GM23338 (cell line): ENCODE results near the gene EPHB1. TPM values are rescaled to one million over a fixed set of nuclear protein-coding genes. Genes with fewer than 3 reads are reported as not detected.

ENCODE experiments used
- ATAC-seq: fragments of 200-7000 bp; cut with Tn5 transposase; 3 replicates; pipeline ENCODE4 v1.9.1; 2020
- DNase-seq: peaks from one replicate; pipeline ENCODE4 v3.0.0-alpha.2; 2015; ENCODE audit warnings: low spot score
- H2AFZ ChIP-seq: fragments of 200-600 bp; sonication (generic); 2 replicates; pipeline ENCODE4 v1.8.0; 2016; ENCODE audit warnings: antibody characterized with exemption, mild to moderate bottlenecking, moderate library complexity
- H3F3A ChIP-seq: fragments of 200-600 bp; sonication (generic); replicated peaks from 2 replicates; pipeline ENCODE4 v1.8.0; 2017; ENCODE audit warnings: antibody characterized with exemption, mixed run types, low read depth
- H3K27ac ChIP-seq: fragments of 200-600 bp; sonication (generic); 2 replicates; pipeline ENCODE4 v1.6.1; 2016; ENCODE audit warnings: low read depth
- H3K27me3 ChIP-seq: fragments of 200-600 bp; sonication (generic); 2 replicates; pipeline ENCODE4 v1.8.0; 2016; ENCODE audit warnings: mild to moderate bottlenecking, mixed run types, moderate library complexity; ENCODE audit not compliant: insufficient read depth
- H3K36me3 ChIP-seq: fragments of 200-600 bp; sonication (generic); 2 replicates; pipeline ENCODE4 v1.8.0; 2016; ENCODE audit warnings: mild to moderate bottlenecking; ENCODE audit not compliant: insufficient read depth
- H3K4me1 ChIP-seq: fragments of 200-600 bp; sonication (generic); 2 replicates; pipeline ENCODE4 v1.8.0; 2016; ENCODE audit warnings: mild to moderate bottlenecking, moderate library complexity; ENCODE audit not compliant: insufficient read depth
- H3K4me2 ChIP-seq: fragments of 200-600 bp; sonication (generic); 2 replicates; pipeline ENCODE4 v1.7.1; 2017; ENCODE audit warnings: mixed run types
- H3K4me3 ChIP-seq: fragments of 200-600 bp; sonication (generic); 2 replicates; pipeline ENCODE4 v1.6.1; 2016; ENCODE audit warnings: mixed run types
- H3K79me2 ChIP-seq: fragments of 200-600 bp; sonication (generic); replicated peaks from 2 replicates; pipeline ENCODE4 v1.8.0; 2017; ENCODE audit warnings: mild to moderate bottlenecking; ENCODE audit not compliant: insufficient read depth
- H3K9me2 ChIP-seq: fragments of 200-600 bp; sonication (generic); 2 replicates; pipeline ENCODE4 v1.8.0; 2017; ENCODE audit not compliant: insufficient read depth
- H4K20me1 ChIP-seq: fragments of 200-600 bp; sonication (generic); replicated peaks from 2 replicates; pipeline ENCODE4 v1.8.0; 2017; ENCODE audit warnings: mild to moderate bottlenecking; ENCODE audit not compliant: insufficient read depth
- H3K27ac Mint-ChIP-seq: 2 replicates; pipeline ENCODE4 v1.8.0; 2020; ENCODE audit warnings: inconsistent platforms, mild to moderate bottlenecking, moderate library complexity, mixed read lengths
- H3K27me3 Mint-ChIP-seq: 3 replicates; pipeline ENCODE4 v1.8.0; 2022; ENCODE audit warnings: low read depth, mild to moderate bottlenecking, moderate library complexity, mixed read lengths, inconsistent platforms; ENCODE audit not compliant: insufficient read depth, poor library complexity
- H3K36me3 Mint-ChIP-seq: 3 replicates; pipeline ENCODE4 v1.8.0; 2021; ENCODE audit warnings: low read depth, mild to moderate bottlenecking, inconsistent platforms, moderate library complexity, mixed read lengths
- H3K4me1 Mint-ChIP-seq: 3 replicates; pipeline ENCODE4 v1.8.0; 2020; ENCODE audit warnings: mild to moderate bottlenecking, inconsistent platforms, mixed read lengths
- H3K4me3 Mint-ChIP-seq: 3 replicates; pipeline ENCODE4 v1.8.0; 2021; ENCODE audit warnings: moderate library complexity, mild to moderate bottlenecking, inconsistent platforms, mixed read lengths
- H3K9me3 Mint-ChIP-seq: 3 replicates; pipeline ENCODE4 v1.8.0; 2020; ENCODE audit warnings: moderate library complexity, mild to moderate bottlenecking, inconsistent platforms, mixed read lengths
- CREB1 ChIP-seq: fragments of 250-450 bp; sonication (Bioruptor Pico); IDR thresholded peaks from 2 replicates; pipeline ENCODE4 v1.5.0; 2020; ENCODE audit warnings: low read depth, mild to moderate bottlenecking, moderate library complexity
- CTCF ChIP-seq, 2 experiments: fragments of 200-600 bp in 1 of 2; sonication (generic) in 1 of 2; conservative IDR thresholded peaks; 2 replicates each; pipeline versions ENCODE4 v1.5.1 to v1.6.1; 2016 to 2017; ENCODE audit warnings: antibody characterized with exemption in 2 of 2, low read depth in 2 of 2, mild to moderate bottlenecking in 2 of 2, moderate library complexity in 1 of 2
- ETS1 ChIP-seq: IDR thresholded peaks from 2 replicates; pipeline ENCODE4 v1.6.1; 2016; ENCODE audit warnings: antibody characterized with exemption
- EZH2 ChIP-seq: fragments of 200-600 bp; sonication (generic); IDR thresholded peaks from one replicate; pipeline ENCODE4 v1.8.0; 2017; ENCODE audit warnings: antibody characterized with exemption, mild to moderate bottlenecking, low read depth; ENCODE audit not compliant: unreplicated experiment
- EZH2phosphoT487 ChIP-seq: fragments of 200-600 bp; sonication (generic); IDR thresholded peaks from one replicate; pipeline ENCODE4 v1.8.1; 2018; ENCODE audit warnings: antibody characterized with exemption; ENCODE audit not compliant: unreplicated experiment
- JUNB ChIP-seq: IDR thresholded peaks from one replicate; pipeline ENCODE4 v1.6.1; 2016; ENCODE audit warnings: antibody characterized with exemption; ENCODE audit not compliant: unreplicated experiment
- NANOG ChIP-seq: IDR thresholded peaks from 2 replicates; pipeline ENCODE4 v1.6.1; 2016; ENCODE audit warnings: antibody characterized with exemption, borderline replicate concordance
- POLR2AphosphoS5 ChIP-seq: IDR thresholded peaks from 2 replicates; pipeline ENCODE4 v1.6.1; 2016; ENCODE audit warnings: antibody characterized with exemption, low read depth
- REST ChIP-seq: IDR thresholded peaks from one replicate; pipeline ENCODE4 v1.6.1; 2018; ENCODE audit warnings: antibody characterized with exemption; ENCODE audit not compliant: unreplicated experiment
- STAT1 ChIP-seq: IDR thresholded peaks from one replicate; pipeline ENCODE4 v1.6.1; 2016; ENCODE audit warnings: antibody characterized with exemption; ENCODE audit not compliant: unreplicated experiment
- ZNF114 ChIP-seq: fragments of 250-450 bp; sonication (Bioruptor Pico); IDR thresholded peaks from 2 replicates; pipeline ENCODE4 v1.5.0; 2020; ENCODE audit warnings: mild to moderate bottlenecking, moderate library complexity
- ZNF331 ChIP-seq: fragments of 250-450 bp; sonication (Bioruptor Pico); IDR thresholded peaks from 2 replicates; pipeline ENCODE4 v1.5.0; 2020; ENCODE audit warnings: low read depth, mild to moderate bottlenecking, moderate library complexity
- ZNF462 ChIP-seq: fragments of 250-450 bp; sonication (Bioruptor Pico); IDR thresholded peaks from 2 replicates; pipeline ENCODE4 v1.5.0; 2020; ENCODE audit warnings: mild to moderate bottlenecking, moderate library complexity
- polyA plus RNA-seq: library from polyadenylated mRNA; unstranded; fragments of >200 nt; fragmentation: Nextera tagmentation; extraction: Ambion mirVana; gene quantifications from 2 replicates; pipeline ENCODE4 v1.2.1, GENCODE V29; 2016
- total RNA-seq: library from RNA; depleted of rRNA; stranded (reverse); fragments of >200 nt; shearing (Covaris generic); gene quantifications from 2 replicates; pipeline ENCODE4 v1.2.3, GENCODE V29; 2014

The EPHB1 gene
- total and polyA plus RNA-seq, 2 experiments from 2014 or later: 2.7 to 5.2 TPM

- Mint-ChIP-seq H3K4me3 (no peak overlapping the region), H3K4me1 (no peaks in the 10 kb centered on the region), H3K27me3 (no peaks in the 10 kb centered on the region), H3K9me3 (peaks cover 12% of the 10 kb centered on the region; the same call in 2 of the 3 replicates), H3K27ac (no peak overlapping the region), H3K36me3 (peaks cover 22% of the 10 kb centered on the region; the same call in 2 of the 3 replicates)
- Histone ChIP-seq H3K27me3 (no peaks in the 10 kb centered on the region), H3K79me2 (no peaks in the 10 kb centered on the region), H3K4me2 (no peak overlapping the region), H3K27ac (no peak overlapping the region), H3K4me1 (no peaks in the 10 kb centered on the region), H2AFZ (no peak overlapping the region), H3K9me2 (no peaks in the 10 kb centered on the region), H3F3A (no peaks in the 10 kb centered on the region), H3K36me3 (no peaks in the 10 kb centered on the region; the same call in 1 of the 2 replicates), H4K20me1 (no peaks in the 10 kb centered on the region), H3K4me3 (no peak overlapping the region)
- ATAC-seq (no peak), DNase-seq (no peak)
- TF ChIP-seq ZNF331 (CRISPR knock-in tag) (no peak), ZNF114 (CRISPR knock-in tag) (no peak), REST (no peak), ETS1 (no peak), NANOG (no peak), JUNB (no peak), EZH2phosphoT487 (no peak), EZH2 (no peak), ZNF462 (CRISPR knock-in tag) (no peak), POLR2AphosphoS5 (no peak), CREB1 (CRISPR knock-in tag) (no peak), CTCF (conservative IDR thresholded peaks at IDR 0.05; ENCODE audit: low read depth in 2 of 2) (no peak), STAT1 (no peak)
Observed at GRCh38 chr3:134955874-134956273, 160.8 kb downstream of the EPHB1 start.
